ENCODE results near the gene PRICKLE2.
A peak's percentile ranks its signal among the peaks of the same experiment; 100 is the strongest.

PRICKLE2 gene

DNA sequence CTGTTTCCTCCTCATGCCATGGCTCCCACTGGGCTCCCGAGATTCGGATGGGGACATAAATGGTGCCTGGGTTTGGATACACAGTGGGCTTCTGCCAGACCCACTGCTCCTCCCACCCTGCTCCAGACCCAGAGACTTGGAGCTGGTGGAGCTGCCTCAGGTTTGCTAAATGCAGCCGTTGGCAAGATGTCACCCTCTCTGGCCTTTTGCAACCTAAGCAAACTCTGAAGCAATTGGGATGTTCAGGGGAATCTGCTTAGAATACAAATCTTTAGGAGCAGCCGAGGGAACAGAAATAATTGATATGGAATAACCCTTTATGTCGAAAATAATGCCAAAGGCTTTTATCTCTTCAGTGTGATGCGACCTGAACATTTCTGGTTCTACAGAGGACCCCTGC, 33.4 kb downstream of the PRICKLE2 start:
- DNase-seq, result no peak

GRCh38 chr3:64190517-64191515, 34.5 kb downstream of the PRICKLE2 start:
- DNase-seq, result no peak

DNA sequence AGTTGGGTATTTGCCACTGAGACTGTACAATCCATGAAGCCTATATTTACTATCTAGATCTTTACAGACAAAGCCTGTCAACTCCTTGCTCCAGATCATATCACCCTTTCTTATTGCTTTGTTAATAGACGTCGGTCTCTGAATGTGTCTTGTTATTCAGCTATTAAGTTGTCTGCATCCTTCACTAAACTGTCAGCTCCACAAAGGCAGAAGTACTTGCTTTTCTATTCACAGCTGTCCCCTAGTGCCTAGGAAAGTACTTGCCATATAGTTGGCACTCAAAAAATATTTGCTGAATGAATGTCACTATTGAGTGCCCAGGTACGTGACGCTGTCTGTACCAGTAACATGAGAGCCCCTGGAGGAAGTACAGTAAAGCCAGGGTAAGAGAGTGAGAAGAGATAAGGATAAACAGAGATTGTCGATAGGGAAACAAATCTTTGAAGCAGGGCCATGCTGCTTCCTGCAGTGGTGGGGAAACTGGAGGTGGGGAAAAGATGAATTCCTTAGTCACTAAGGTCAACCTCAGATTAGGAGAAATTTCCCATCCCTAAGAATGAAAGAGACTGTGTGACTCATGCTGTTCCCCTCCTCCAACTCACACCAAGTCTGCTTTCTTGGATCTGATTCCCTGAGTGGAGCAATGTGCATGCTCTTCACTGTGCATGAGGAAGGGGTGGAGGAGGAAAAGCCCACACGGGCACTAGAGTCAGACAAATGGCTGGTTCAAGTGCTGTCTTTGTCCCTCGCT, 36.3 kb downstream of the PRICKLE2 start:
- no peak for DNase-seq

- peak; percentile 39 for DNase-seq
Observed at GRCh38 chr3:64187065-64187959, 38.0 kb downstream of the PRICKLE2 start.

- DNase-seq, result no peak
Observed at GRCh38 chr3:64186667-64187064, 38.6 kb downstream of the PRICKLE2 start.

DNA sequence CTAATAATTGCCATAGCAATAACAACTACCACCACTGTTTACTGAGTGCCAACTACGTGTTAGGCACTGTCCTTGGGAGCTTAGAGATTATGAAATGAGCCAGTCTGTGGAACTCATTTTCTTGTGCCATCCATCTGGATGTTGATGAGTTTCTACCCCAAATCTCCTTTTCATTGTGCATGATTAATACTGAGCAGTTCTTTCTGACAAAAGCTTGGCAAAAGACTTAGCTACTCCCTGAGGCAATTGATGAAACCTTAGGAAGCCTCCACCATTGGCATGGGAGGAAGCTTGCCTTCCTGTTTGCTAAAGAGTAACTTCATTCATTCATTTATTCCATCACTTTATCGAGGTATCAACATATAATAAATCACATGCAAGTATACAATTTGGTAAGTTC, 39.8 kb downstream of the PRICKLE2 start:
- DNase-seq, result no peak

GRCh38 chr3:64184621-64185020, 40.6 kb downstream of the PRICKLE2 start:
- no peak for DNase-seq

DNA sequence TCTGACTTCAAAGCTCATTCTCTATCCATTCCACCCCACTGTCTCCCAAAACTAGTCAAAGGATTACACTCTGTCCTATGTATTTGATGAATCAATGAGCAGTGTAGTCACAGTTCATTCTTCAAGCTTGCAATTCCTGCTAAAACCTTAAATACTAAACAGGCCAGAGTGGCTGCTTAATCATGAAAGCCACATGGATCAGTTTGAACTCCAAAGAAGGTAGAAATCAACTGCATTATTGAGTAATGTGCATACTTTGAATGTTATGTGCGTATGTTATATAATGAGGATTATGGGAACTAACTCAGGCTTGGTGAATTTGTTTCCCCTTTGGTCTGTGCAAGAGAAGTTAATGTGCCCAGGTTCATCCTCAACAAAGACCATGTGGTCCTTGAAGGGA, 45.4 kb downstream of the PRICKLE2 start:
- DNase-seq, result no peak

- DNase-seq, result no peak
Observed at GRCh38 chr3:64179249-64179648, 46.0 kb downstream of the PRICKLE2 start.

GRCh38 chr3:64178419-64178818, 46.8 kb downstream of the PRICKLE2 start:
- no peak for DNase-seq

DNA sequence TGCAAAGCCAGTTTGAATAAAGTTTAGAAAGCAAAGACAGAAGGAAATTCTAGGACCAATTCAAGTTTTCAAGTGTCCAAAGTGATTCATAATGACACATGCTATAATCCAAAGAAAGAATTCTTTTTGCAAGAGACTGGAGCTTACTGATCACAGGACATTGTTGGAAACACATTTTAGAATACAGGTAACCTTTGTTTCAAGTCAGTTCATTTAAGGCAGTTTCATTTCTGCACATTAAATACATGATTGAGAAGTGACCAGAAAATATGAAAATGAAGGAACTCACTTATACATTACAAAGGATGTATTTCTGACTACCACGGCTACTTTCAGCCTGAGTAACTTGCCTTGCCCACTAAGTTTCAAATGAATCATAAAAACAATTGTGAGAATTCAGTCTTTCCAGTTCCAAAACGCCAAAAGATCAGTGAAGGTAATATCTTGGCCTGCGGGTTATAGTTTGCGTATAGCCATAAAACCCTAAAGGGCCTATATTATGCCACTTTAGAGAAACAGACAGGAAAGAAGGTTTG, 48.7 kb downstream of the PRICKLE2 start:
- no peak for DNase-seq

DNA sequence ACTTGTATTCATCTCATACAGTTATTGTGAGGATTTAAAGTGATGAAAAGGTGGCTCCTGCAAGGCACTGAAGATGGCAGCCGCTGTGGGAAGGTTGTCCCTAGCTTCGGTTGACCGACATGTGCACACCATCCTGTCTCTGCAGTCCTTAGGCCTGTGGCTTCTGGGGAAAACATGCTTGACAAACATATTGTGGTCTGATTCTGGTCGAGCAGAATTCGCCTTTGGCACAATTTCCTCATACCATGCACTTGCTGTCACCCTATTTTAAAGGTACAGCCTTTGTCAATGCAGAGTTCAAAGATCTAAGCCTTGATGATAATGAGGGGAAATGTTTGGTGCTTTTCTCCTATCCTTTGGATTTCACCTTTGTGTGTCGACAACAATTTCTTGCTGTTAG, 50.9 kb downstream of the PRICKLE2 start:
- no peak for DNase-seq

DNA sequence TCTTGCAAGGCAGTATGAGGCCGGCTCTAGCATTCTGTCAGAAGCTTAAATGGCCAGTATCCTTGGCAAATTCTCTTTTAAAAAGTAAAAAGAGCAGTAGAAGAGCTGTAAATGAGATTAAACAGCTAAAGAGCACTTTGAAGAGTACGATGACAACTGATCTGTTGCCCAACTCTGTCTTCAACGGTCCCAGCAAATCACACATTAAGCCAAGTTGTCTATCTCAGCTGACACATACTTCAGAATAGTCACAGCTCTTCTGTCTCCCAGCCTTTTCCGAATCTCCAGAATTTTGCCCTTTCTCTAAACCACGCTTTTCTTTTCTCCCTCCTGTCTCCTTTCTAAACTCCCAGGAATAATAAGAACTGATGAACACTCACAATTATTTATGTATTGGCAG, 51.7 kb downstream of the PRICKLE2 start:
- DNase-seq, result no peak

GRCh38 chr3:64170270-64170669, 55.0 kb downstream of the PRICKLE2 start:
- no peak for DNase-seq

- no peak for DNase-seq
Observed at GRCh38 chr3:64167868-64168267, 57.4 kb downstream of the PRICKLE2 start.

DNA sequence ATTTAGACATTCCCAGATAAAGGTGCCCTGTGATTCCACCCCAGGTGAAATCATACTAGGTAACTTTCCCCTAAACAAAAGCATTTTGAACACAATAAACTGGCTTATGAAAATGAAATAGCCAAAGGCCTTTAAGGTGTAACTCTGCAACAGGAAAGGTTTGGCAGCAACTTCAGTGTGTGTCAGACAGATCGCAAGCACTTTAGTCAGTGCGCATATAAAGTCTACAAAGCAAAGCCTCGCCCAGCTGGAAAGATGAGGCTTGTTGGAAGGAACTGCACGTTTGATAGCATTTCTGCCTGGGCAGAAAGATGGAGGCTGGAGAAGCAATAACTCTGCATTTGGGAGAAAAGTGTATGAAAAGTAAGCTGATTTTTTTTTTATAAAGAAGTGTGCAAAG, 57.9 kb downstream of the PRICKLE2 start:
- no peak for DNase-seq

DNA sequence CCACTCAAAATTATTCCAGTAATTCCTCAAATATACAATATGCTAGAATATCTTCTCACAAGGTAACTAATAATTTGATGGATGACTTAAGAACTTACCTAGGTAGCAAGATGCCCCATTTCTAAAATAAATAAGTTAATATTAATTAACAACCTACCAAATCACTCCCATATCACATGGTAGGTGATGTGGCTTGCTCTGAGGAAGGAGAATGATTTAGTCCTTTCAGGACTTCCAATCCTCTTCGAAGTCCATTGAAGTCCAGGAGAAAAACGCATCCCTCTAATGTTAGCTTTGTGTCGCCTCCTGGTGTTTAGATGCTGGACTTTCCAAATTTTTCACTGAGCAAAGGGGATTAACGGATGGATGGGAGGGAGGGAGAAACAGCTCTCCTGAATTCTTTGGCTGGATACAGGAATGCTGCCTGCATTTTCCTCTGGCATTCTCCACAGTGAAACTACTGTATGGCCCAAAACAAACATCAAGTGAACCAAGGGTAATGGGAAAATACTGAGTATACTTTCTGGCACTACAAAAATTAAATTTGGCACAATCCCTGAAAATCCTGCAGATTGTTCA, 58.6 kb downstream of the PRICKLE2 start:
- DNase-seq, result no peak

DNA sequence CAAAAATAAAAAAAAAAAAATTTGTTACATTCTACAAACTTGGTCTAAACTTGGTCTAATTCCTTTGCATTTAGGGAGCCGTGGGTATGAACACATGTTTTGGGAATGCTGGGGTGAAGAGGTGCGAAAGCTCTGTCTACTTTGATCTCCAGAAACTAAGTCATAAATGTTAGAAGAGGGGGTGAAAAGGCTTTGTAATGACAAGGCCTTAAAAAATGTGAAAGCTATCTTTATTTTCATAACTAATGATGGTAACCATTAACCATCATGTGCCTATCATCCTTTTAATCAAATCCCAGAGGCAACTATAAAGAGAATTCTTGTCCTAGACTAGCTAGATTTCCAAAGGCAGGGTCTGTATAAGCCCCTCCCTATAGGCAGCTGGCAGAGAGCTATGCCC, 60.9 kb downstream of the PRICKLE2 start:
- no peak for DNase-seq

GRCh38 chr3:64163755-64164148, 61.5 kb downstream of the PRICKLE2 start:
- DNase-seq, result no peak

GRCh38 chr3:64163019-64163754, 62.1 kb downstream of the PRICKLE2 start:
- no peak for DNase-seq

DNA sequence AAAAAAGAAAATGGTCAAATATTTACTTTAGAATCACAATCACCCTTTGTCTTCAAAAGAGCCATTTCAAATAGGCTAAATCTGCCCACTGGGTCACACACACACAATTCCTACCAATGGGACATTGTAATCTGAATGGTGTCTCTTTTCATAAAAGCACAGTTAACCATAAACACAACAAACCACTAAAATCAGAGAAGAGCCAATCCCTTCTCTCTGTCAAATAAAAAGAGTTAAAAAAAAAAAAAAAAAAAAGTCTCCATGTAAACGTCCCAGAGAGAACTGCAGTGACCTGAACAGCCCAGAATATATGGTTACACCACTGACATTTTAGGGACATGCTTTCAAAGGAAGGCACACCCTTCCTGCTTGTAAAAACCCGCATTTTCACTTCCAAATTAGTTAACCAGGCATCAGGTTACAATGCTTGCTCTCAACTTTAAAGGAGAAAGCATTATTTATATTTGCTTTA, 63.7 kb downstream of the PRICKLE2 start:
- DNase-seq, result no peak

Measured in right kidney (tissue), 1 donor.